GM19455 (cell line): ENCODE results near the gene HRH3.

ENCODE experiments used
- ATAC-seq: cut with Tn5 transposase; IDR thresholded peaks from one replicate; pipeline ENCODE4 v1.9.1; 2021; ENCODE audit not compliant: unreplicated experiment

Gene HRH3

DNA sequence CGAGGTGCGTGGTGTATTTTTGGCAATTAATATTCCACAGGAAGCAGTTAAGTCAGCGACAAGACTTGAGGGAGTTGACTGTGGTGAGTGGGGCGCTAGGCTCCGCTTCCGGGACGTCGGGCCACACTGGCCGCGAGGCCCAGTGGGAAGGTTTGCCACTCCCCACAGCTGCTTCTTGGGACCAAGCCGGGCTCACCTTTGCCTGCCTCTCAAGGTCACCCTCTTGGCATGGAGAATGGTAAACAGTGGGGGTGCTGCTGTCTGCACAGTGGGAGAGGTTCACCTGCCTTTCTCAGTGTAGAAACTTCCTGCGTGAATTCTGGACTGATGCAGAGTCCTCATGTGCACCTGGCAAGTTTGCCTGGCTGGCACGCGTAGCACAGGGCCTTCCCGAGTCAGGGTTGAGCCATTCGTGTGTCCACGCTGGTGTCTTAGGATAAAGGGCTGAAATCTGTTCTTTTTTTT, 24.6 kb upstream of the HRH3 start:
- ATAC-seq: no peak

DNA sequence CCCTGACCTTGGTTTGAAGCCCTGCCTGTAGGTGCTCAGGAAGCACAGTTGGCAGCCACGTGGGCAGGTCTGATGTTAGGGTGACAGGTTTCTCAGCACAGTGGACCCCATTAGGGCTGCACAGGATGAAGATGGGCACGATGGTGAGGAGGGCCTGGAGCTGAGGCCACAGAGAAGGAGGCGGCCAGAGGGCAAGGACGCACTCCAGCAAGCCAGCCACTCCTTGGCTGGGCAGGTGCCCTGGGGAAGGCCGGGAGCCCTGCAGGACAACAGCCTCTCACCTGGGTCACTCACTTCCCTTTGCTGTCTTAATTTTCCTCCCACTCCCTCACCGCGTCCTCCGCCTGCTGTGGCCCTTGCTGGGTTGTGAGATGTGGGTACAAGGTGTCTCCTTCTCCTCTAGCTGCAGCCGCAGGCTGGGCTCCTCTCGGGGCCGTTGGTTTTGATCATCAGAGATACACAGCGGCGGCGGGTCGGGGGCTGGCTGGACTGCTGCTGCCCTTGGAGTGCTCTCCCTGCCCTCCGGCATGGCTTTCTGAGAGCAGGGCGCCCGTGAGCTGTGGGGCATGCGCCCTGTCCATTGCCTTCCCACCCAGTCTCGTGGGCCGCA, 23.9 kb upstream of the HRH3 start:
- no peak for ATAC-seq

GRCh38 chr20:62243106-62243505, 23.0 kb upstream of the HRH3 start:
- ATAC-seq: no peak

GRCh38 chr20:62242176-62242575, 22.1 kb upstream of the HRH3 start:
- no peak for ATAC-seq

DNA sequence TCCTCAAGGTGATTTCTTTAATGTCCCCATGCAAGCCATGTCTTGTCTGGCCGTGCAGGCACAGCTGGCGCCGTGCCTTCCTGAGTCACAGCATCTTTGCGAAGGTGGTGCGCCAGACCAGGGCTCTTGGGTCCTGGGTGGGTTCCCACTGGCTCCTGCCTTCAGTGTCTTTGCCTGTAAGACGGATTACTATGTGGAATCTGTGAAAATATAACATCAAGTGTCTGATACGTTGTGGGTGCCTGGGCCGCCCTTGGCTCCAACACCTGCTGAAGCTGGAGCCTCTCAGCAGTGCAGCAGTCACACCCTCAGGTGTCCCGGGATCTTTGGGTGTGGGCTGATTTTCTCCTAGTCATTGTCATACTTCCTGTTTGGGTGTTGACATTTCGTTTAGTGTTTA, 21.4 kb upstream of the HRH3 start:
- ATAC-seq: no peak

GRCh38 chr20:62240020-62240685, 20.1 kb upstream of the HRH3 start:
- ATAC-seq: no peak

- no peak for ATAC-seq
These were observed 19.3 kb upstream of the HRH3 start for GRCh38 chr20:62239278-62239879.

- peak; percentile 14 for ATAC-seq
These were observed 18.6 kb upstream of the HRH3 start for GRCh38 chr20:62238569-62239277.

GRCh38 chr20:62237801-62238568, 17.9 kb upstream of the HRH3 start, which contains the start of gene OSBPL2:
OSBPL2 (plus strand) TSS chr20:62238521; CDS start chr20:62256185, 17,664 bp downstream.
- peak; percentile 97 for ATAC-seq

- no peak for ATAC-seq
These were observed 17.4 kb upstream of the HRH3 start for GRCh38 chr20:62237514-62237800.

GRCh38 chr20:62236766-62237513, 16.9 kb upstream of the HRH3 start:
- ATAC-seq: no peak

DNA sequence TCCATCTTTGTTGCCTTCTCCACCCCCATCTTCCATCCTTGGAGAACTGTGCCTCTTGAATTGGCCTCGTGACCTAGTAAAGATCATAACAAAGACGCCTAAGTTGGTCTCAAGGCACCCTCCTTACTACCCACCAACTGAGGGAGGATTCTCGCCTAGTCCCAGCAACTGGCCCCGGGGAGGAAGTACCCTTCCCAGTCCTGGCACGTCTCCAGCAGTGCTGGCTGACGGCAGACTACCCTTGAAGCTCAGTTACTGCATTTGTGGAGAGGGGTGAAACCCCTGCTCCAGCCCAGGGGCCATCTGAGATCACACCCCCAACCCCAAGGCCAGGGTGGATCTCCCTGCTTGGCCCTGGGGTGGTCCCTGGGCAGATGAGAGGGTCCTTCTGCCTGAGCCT, 16.1 kb upstream of the HRH3 start:
- no peak for ATAC-seq

- no peak for ATAC-seq
These were observed 15.7 kb upstream of the HRH3 start for GRCh38 chr20:62235777-62236157.

DNA sequence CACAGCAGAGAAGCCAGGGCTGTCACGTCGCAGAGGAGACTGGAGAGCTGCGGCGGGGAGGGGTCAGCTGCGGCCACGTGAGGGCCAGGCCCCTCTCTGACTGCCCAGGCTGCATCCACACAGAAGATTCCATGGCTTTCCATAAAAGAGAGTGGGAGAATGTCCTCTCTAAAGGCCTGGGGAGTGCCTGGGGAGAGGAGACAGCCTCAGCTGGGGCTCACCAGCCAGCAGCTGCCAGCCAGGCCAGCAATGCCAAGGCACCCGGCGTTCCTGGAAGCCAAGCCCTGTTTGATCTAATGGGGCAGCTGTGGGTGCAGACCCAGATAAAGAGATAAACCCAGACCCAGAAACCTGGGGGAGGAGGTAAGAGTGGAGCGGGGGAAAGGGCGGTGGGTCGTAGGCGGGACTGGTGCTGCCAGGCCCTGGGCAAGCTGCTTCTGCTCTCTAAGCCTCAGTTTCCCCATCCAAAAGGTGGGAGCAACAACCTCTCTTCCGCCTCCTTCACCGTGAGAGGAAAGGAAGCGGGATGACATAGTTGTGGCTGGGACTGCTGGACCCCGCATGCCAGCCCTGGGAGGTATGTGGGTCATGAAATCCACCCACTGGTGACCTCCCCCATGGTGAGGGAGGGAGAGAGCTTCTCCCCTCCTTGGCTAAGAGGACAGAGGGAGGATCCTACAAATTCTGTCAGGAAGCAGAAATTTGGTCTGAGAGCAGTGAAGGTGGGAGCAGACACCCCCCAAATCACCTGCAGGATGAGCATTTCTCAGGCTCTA, 15.1 kb upstream of the HRH3 start:
- ATAC-seq: no peak

DNA sequence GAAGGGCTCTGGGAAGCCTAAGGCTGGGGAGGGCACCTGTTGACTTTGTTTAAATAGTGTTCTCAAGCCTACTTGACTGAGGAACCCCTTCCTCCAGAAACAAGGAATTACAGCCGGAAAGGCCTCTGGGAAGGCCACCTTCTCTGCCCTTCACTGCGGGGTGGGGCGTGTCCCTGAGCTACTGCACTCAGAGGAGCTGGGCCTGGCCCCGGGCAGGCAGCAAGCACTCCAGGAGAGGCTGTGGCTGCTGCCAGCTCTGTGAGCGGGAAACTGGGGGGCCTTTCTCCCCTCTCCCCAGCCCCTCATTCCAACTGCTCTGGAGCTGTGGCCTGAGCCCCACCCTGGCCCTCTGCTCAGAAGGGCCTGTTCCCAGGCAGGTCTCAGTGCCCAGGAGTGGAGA, 14.3 kb upstream of the HRH3 start:
- ATAC-seq: no peak

GRCh38 chr20:62233684-62234083, 13.6 kb upstream of the HRH3 start:
- no peak for ATAC-seq

DNA sequence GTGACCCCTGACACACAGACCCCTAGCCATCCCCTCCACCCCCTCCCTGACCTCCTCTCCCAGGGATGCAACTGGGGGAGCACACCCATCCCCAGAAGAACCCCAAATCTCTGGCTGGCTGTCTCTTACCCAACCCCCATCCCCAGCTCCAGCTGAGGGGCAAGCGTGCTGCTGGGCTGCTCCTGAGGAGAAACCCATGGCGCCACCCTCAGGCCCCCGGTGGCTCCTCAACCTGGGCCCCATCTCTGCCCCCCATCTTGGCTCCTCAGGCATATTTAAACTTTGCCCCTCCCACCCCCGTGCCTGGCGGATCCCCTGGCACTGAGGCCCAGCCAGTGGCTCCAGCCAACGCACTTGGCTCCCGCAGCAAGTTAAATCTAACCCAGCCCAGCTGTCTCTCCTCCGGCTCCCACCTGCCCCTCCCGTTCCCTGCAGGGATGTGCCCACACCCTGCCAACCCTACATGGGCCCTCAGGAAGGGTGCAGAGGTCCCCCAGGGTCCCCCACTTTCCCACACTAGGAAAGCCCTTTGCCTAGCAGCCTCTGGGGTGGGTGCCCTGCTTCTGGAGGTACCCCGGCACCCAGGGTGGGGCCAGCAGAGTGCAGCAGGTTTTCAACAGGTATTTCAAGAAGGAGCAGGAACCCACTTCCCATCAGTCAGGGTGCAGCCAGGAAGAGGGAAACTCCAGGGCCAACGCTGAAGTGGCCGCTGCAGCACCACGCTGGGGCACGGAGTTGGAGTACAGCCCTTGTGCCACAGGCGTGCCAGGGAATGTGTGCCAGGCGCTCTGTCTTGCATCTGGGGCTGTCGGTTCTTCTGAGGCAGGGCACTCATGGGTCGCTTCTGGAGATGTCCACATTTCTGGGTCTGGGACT, 12.9 kb upstream of the HRH3 start:
- no peak for ATAC-seq

- ATAC-seq: no peak
These were observed 12.1 kb upstream of the HRH3 start for GRCh38 chr20:62232194-62232593.

DNA sequence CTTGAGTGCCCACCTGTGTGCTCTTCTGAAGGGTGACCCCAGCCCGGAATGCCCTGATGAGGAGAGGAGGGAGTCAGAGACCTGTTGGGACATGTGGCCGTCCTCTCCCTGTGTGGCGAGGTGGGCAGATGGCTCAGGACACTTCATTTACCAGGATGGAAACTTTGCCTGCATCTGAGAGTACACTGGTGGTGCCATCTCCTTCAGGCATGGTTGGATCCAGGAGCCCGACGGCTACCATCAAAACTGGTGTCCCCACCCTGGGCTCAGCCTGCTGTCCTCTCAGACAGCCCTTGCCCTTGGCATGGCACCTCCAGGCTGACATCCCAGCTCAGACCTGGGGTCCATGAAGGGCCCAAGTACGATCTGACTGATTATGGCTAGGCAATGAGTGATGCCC, 11.2 kb upstream of the HRH3 start:
- ATAC-seq: no peak
